GM12878 (cell line): ENCODE measurements around the gene KCNMB2. TPM values are rescaled to one million over a fixed set of nuclear protein-coding genes. Genes with fewer than 3 reads are reported as not detected.
"Not testable (repeated sequence)": the region's sequence is repeated elsewhere in the genome, so short reads cannot be mapped to it uniquely, and the experiment has no call there.

ENCODE experiments used
- ATAC-seq: fragments of 200-7000 bp; cut with Tn5 transposase; 3 replicates; pipeline ENCODE4 v1.9.1; 2020; ENCODE audit warnings: mild to moderate bottlenecking, moderate library complexity
- BruUV-seq: library from RNA; stranded (reverse); fragments of 400-500 nt; replicated peaks from 2 replicates; lab custom pipeline; 2021; lab: Mats Ljungman, UMichigan
- CTCF ChIA-PET: fragments of 300-600 bp; sonication (Branson Sonifier 250); formaldehyde crosslinking; extraction: SDS; loops from one replicate; lab custom pipeline; 2021; ENCODE audit warnings: inconsistent platforms; lab: Yijun Ruan, JAX
- POLR2A ChIA-PET: fragments of 350-600 bp; formaldehyde crosslinking; extraction: SDS; loops from one replicate; lab custom pipeline; 2021; ENCODE audit warnings: inconsistent platforms; lab: Charles Lee
- RAD21 ChIA-PET: fragments of 300-600 bp; sonication (Branson Sonifier 250); formaldehyde crosslinking; loops from one replicate; lab custom pipeline; 2023; ENCODE audit warnings: antibody characterized with exemption; ENCODE audit not compliant: unreplicated experiment; lab: Charles Lee
- SMC1A ChIA-PET: fragments of 300-600 bp; sonication (Branson Sonifier 250); formaldehyde crosslinking; loops from one replicate; lab custom pipeline; 2023; ENCODE audit not compliant: unreplicated experiment, uncharacterized antibody; lab: Charles Lee
- DNase-seq: peaks from one replicate; pipeline ENCODE4 v3.0.0-alpha.2; 2011; ENCODE audit warnings: low read depth, low spot score
- FAIRE-seq: peaks from 3 replicates; lab custom pipeline; 2011; peaks lifted over from hg19 to GRCh38; lab: Jason Lieb, UNC
- H2AFZ ChIP-seq: 2 replicates; pipeline ENCODE4 v1.6.0; 2011; ENCODE audit warnings: low read depth, low read length, control low read depth; ENCODE audit not compliant: control insufficient read depth
- H3K27ac ChIP-seq: 2 replicates; pipeline ENCODE4 v1.5.1; 2011; ENCODE audit warnings: control low read depth; ENCODE audit not compliant: control insufficient read depth, insufficient read depth
- H3K27me3 ChIP-seq, 2 experiments: replicated peaks in 1 of 2; 2 replicates each; pipeline versions ENCODE4 v1.6.0 to v1.6.1; 2011; ENCODE audit warnings: low read length in 1 of 2; ENCODE audit not compliant: control insufficient read depth in 2 of 2, insufficient read depth in 2 of 2
- H3K36me3 ChIP-seq, 2 experiments: 2 replicates each; pipeline ENCODE4 v1.5.1; 2011; ENCODE audit warnings: low read length in 1 of 2; ENCODE audit not compliant: control insufficient read depth in 2 of 2, insufficient read depth in 2 of 2
- H3K4me1 ChIP-seq: 2 replicates; pipeline ENCODE4 v1.6.1; 2011; ENCODE audit warnings: mild to moderate bottlenecking, low read length, moderate library complexity, mixed read lengths; ENCODE audit not compliant: control insufficient read depth, insufficient read depth
- H3K4me2 ChIP-seq: 2 replicates; pipeline ENCODE4 v1.6.0; 2011; ENCODE audit warnings: control low read depth; ENCODE audit not compliant: control insufficient read depth, insufficient read depth
- H3K4me3 ChIP-seq: fragments of 200-600 bp; sonication (generic); 2 replicates; pipeline ENCODE4 v1.5.1; 2016
- H3K79me2 ChIP-seq: 2 replicates; pipeline ENCODE4 v1.6.0; 2011; ENCODE audit warnings: low read length; ENCODE audit not compliant: control insufficient read depth, insufficient read depth
- H3K9ac ChIP-seq: 2 replicates; pipeline ENCODE4 v1.8.0; 2011; ENCODE audit warnings: low read length, control low read depth, mixed read lengths; ENCODE audit not compliant: control insufficient read depth, insufficient read depth
- H3K9me3 ChIP-seq: replicated peaks from 3 replicates; pipeline ENCODE4 v1.5.1; 2011; ENCODE audit warnings: mild to moderate bottlenecking, low read length; ENCODE audit not compliant: control insufficient read depth, insufficient read depth
- H4K20me1 ChIP-seq: 2 replicates; pipeline ENCODE4 v1.6.0; 2011; ENCODE audit not compliant: control insufficient read depth, insufficient read depth
- ATF7 ChIP-seq: fragments of 450-650 bp; IDR thresholded peaks from 2 replicates; pipeline ENCODE4 v1.6.1; 2016; ENCODE audit warnings: low read depth, mild to moderate bottlenecking
- BACH1 ChIP-seq: fragments of 450-650 bp; IDR thresholded peaks from 2 replicates; pipeline ENCODE4 v1.6.1; 2017; ENCODE audit warnings: mild to moderate bottlenecking, borderline replicate concordance
- BHLHE40 ChIP-seq, 2 experiments: fragments of 450-650 bp in 1 of 2; IDR thresholded peaks; 2 replicates each; pipeline ENCODE4 v1.6.1; 2011 to 2017; ENCODE audit warnings: low read depth in 2 of 2, borderline replicate concordance in 1 of 2, improper control_type of control experiment in 1 of 2, low read length in 1 of 2, mild to moderate bottlenecking in 1 of 2
- EP300 ChIP-seq, 2 experiments: fragments of 150-350 bp in 1 of 2; IDR thresholded peaks; 2 replicates each; pipeline ENCODE4 v1.6.1; 2011 to 2012; ENCODE audit warnings: low read depth in 2 of 2, low read length in 2 of 2, borderline replicate concordance in 1 of 2, improper control_type of control experiment in 1 of 2, inconsistent platforms in 1 of 2; ENCODE audit not compliant: control insufficient read depth in 1 of 2
- JUNB ChIP-seq: IDR thresholded peaks from 2 replicates; pipeline ENCODE4 v1.6.1; 2016; ENCODE audit warnings: antibody characterized with exemption, mild to moderate bottlenecking
- MEF2A ChIP-seq: IDR thresholded peaks from 2 replicates; pipeline ENCODE4 v1.6.1; 2011; ENCODE audit warnings: low read depth, mild to moderate bottlenecking, low read length, moderate library complexity; ENCODE audit not compliant: insufficient read depth
- MEF2B ChIP-seq: fragments of 450-650 bp; IDR thresholded peaks from 2 replicates; pipeline ENCODE4 v1.6.1; 2018; ENCODE audit warnings: mild to moderate bottlenecking, moderate library complexity; ENCODE audit not compliant: partially characterized antibody, poor library complexity, severe bottlenecking
- PML ChIP-seq: IDR thresholded peaks from 2 replicates; pipeline ENCODE4 v1.6.1; 2012; ENCODE audit warnings: low read length, inconsistent platforms
- POU2F2 ChIP-seq: IDR thresholded peaks from 3 replicates; pipeline ENCODE4 v1.6.1; 2011; ENCODE audit warnings: low read depth, mild to moderate bottlenecking, low read length, borderline replicate concordance
- TAF1 ChIP-seq: IDR thresholded peaks from 2 replicates; pipeline ENCODE4 v1.6.1; 2011; ENCODE audit warnings: mild to moderate bottlenecking, low read depth, low read length, borderline replicate concordance
- ZBED1 ChIP-seq: IDR thresholded peaks from 2 replicates; pipeline ENCODE4 v1.6.1; 2016; ENCODE audit warnings: borderline replicate concordance
- WGBS: methylation state at CpG from one replicate; pipeline ENCODE4 v1.1.6; 2016; ENCODE audit warnings: low lambda C conversion rate; ENCODE audit not compliant: insufficient replicate concordance, insufficient coverage; ENCODE audit errors: missing lambda C conversion rate; 5-methylcytosine and 5-hydroxymethylcytosine counted together
- in situ Hi-C: fragments of 300-500 bp; cut with MboI; formaldehyde crosslinking; loops from 9 replicates; pipeline ENCODE4 v1.14.3; 2018; ENCODE audit warnings: mixed read lengths
- intact Hi-C: fragments of 100-400 bp; cut with micrococcal nuclease; formaldehyde crosslinking; loops from one replicate; pipeline ENCODE4 v1.14.2; 2022; ENCODE audit not compliant: unreplicated experiment
- polyA plus RNA-seq, 11 experiments: library from polyadenylated mRNA; depleted of rRNA in 4 of 11; unstranded in 6 of 11; stranded (reverse) in 5 of 11; fragments of >200 nt; fragmentation: Nextera tagmentation in 4 of 11; fragmentation: Illumina TruSeq in 1 of 11; extraction: Ambion mirVana in 4 of 11; extraction: Trizol in 1 of 11; gene quantifications; 1 replicate in 1 of 11; 2 replicates in 10 of 11; pipeline versions ENCODE4 v1.2.1 to v1.2.3, GENCODE V29; 2011 to 2016; ENCODE audit warnings: inconsistent platforms in 2 of 11, missing spikeins in 2 of 11, low read depth in 1 of 11
- total RNA-seq, 4 experiments: library from RNA; depleted of rRNA in 3 of 4; stranded (reverse); fragments of >200 nt in 3 of 4; fragmentation: Illumina TruSeq in 1 of 4; extraction: Trizol in 1 of 4; gene quantifications; 2 replicates each; pipeline versions ENCODE4 v1.2.1 to v1.2.3, GENCODE V29; 2013 to 2021
- TF ChIP-seq, protein P1 (sequence below): IDR thresholded peaks from 2 replicates; pipeline ENCODE4 v1.6.1; 2012; ENCODE audit warnings: mild to moderate bottlenecking, low read depth, low read length
- TF ChIP-seq, protein P2 (sequence below): IDR thresholded peaks from 2 replicates; pipeline ENCODE4 v1.6.1; 2011; ENCODE audit warnings: borderline replicate concordance, low read depth, mild to moderate bottlenecking, moderate library complexity, low read length; ENCODE audit not compliant: insufficient read depth, poor library complexity, severe bottlenecking

KCNMB2 gene
- total and polyA plus RNA-seq, 10 of the 15 experiments (the other 5 are each of a cell fraction or from before 2014, with no cell fraction given), result 0.22 to 18.8 (median 11.0) TPM

DNA sequence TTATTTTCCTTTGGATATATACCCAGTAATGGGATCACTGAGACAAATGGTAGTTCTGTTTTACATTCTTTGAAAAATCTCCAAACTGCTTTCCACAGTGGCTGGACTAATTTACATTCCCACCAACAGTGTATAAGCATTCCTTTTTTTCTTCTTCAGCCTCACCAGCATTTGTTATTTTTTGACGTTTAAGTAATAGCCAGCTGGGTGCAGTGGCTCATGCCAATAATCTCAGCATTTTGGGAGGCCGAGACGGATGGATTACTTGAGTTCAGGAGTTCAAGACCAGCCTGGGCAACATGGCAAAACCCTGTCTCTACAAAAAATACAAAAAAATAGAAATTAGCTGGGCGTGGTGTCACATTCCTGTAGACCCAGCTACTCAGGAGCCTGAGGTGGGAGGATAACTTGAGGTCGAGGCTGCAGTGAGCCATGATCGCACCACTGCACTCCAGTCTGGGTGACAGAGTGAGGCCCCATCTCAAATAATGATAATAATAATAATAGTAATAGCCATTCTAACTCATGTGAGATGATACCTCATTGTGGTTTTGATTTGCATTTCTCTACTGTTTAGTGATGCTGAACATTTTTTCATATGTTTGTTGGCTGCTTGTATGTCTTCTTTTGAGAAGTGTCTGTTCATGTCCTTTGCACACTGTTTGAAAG lies 21.0 kb upstream of the KCNMB2 start:
- H2AFZ ChIP-seq, H4K20me1 ChIP-seq, FAIRE-seq, BruUV-seq, H3K27me3 ChIP-seq, H3K79me2 ChIP-seq, H3K4me3 ChIP-seq, H3K9me3 ChIP-seq, DNase-seq, H3K36me3 ChIP-seq: not testable (repeated sequence)
- Histone ChIP-seq H3K27ac (peak overlapping the region; percentile 97), H3K4me2 (peak overlapping the region; percentile 51), H3K4me1 (peaks cover 67% of the 10 kb centered on the region), H3K9ac (peak overlapping the region; percentile 52)
- ChIA-PET SMC1A (interaction anchor here (1.4 to 3.0 kb wide), 5 partner anchors 8 to 58 kb away, joined by 3 to 10 read pairs (median 6); no protein-coding TSS in a partner anchor), RAD21 (interaction anchor here (0.7 to 2.7 kb wide), 6 partner anchors 8 to 452 kb away, joined by 3 to 11 read pairs (median 5); no protein-coding TSS in a partner anchor), CTCF (interaction anchor here (0.6 to 2.3 kb wide), 3 partner anchors 11 to 38 kb away, joined by 3 to 6 read pairs (median 6); no protein-coding TSS in a partner anchor), POLR2A (interaction anchor here (0.6 kb wide), 1 partner anchor 11 kb away, joined by 4 read pairs; no protein-coding TSS in a partner anchor)
- intact Hi-C loops, result loop anchor here (2.0 to 5.0 kb wide), 3 partner anchors 34 to 452 kb away; no protein-coding TSS in a partner anchor
- 0% methylated on average over 6 of the region's 6 CpGs for WGBS
- in situ Hi-C loops, result loop anchor here (25.0 kb wide), 1 partner anchor 1447 kb away; no protein-coding TSS in a partner anchor
- peak; percentile 59 for ATAC-seq
- TF ChIP-seq POU2F2 (peak; percentile 74; the same call in 2 of the 3 replicates), ZBED1 (peak; percentile 76), BHLHE40 (IDR thresholded peaks at IDR 0.05; ENCODE audit: borderline replicate concordance in 1 of 2, low read depth in 2 of 2, low read length in 1 of 2) (peak; percentile 86), MEF2B (peak; percentile 56), JUNB (peak; percentile 68), PML (peak; percentile 68; the same call in 1 of the 2 replicates), EP300 (IDR thresholded peaks at IDR 0.05; ENCODE audit: borderline replicate concordance in 1 of 2, control insufficient read depth in 1 of 2, low read depth in 2 of 2, low read length in 2 of 2) (peak in 1 of 2 experiments; percentile 72; a peak in 2 of 4 replicates), BACH1 (peak; percentile 10; the same call in 1 of the 2 replicates), TAF1 (peak; percentile 64; the same call in 1 of the 2 replicates), MEF2A (peak; percentile 82), ATF7 (peak; percentile 69)
- TF ChIP-seq, protein P1, sequence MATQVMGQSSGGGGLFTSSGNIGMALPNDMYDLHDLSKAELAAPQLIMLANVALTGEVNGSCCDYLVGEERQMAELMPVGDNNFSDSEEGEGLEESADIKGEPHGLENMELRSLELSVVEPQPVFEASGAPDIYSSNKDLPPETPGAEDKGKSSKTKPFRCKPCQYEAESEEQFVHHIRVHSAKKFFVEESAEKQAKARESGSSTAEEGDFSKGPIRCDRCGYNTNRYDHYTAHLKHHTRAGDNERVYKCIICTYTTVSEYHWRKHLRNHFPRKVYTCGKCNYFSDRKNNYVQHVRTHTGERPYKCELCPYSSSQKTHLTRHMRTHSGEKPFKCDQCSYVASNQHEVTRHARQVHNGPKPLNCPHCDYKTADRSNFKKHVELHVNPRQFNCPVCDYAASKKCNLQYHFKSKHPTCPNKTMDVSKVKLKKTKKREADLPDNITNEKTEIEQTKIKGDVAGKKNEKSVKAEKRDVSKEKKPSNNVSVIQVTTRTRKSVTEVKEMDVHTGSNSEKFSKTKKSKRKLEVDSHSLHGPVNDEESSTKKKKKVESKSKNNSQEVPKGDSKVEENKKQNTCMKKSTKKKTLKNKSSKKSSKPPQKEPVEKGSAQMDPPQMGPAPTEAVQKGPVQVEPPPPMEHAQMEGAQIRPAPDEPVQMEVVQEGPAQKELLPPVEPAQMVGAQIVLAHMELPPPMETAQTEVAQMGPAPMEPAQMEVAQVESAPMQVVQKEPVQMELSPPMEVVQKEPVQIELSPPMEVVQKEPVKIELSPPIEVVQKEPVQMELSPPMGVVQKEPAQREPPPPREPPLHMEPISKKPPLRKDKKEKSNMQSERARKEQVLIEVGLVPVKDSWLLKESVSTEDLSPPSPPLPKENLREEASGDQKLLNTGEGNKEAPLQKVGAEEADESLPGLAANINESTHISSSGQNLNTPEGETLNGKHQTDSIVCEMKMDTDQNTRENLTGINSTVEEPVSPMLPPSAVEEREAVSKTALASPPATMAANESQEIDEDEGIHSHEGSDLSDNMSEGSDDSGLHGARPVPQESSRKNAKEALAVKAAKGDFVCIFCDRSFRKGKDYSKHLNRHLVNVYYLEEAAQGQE, result 0 out of 2 replicates have a peak, but pooled peaks have one; percentile 4
- TF ChIP-seq, protein P2, sequence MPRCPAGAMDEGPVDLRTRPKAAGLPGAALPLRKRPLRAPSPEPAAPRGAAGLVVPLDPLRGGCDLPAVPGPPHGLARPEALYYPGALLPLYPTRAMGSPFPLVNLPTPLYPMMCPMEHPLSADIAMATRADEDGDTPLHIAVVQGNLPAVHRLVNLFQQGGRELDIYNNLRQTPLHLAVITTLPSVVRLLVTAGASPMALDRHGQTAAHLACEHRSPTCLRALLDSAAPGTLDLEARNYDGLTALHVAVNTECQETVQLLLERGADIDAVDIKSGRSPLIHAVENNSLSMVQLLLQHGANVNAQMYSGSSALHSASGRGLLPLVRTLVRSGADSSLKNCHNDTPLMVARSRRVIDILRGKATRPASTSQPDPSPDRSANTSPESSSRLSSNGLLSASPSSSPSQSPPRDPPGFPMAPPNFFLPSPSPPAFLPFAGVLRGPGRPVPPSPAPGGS, result peak; percentile 80
